GM12878 (cell line): ENCODE results near the gene JKAMP. TPM values are rescaled to one million over a fixed set of nuclear protein-coding genes. Genes with fewer than 3 reads are reported as not detected.

Experiments used
- ATAC-seq: fragments of 200-7000 bp; cut with Tn5 transposase; 3 replicates; pipeline ENCODE4 v1.9.1; 2020; ENCODE audit warnings: mild to moderate bottlenecking, moderate library complexity
- BruUV-seq: library from RNA; stranded (reverse); fragments of 400-500 nt; replicated peaks from 2 replicates; lab custom pipeline; 2021; lab: Mats Ljungman, UMichigan
- CTCF ChIA-PET: fragments of 300-600 bp; sonication (Branson Sonifier 250); formaldehyde crosslinking; extraction: SDS; loops from one replicate; lab custom pipeline; 2021; ENCODE audit warnings: inconsistent platforms; lab: Yijun Ruan, JAX
- POLR2A ChIA-PET: fragments of 350-600 bp; formaldehyde crosslinking; extraction: SDS; loops from one replicate; lab custom pipeline; 2021; ENCODE audit warnings: inconsistent platforms; lab: Charles Lee
- RAD21 ChIA-PET: fragments of 300-600 bp; sonication (Branson Sonifier 250); formaldehyde crosslinking; loops from one replicate; lab custom pipeline; 2023; ENCODE audit warnings: antibody characterized with exemption; ENCODE audit not compliant: unreplicated experiment; lab: Charles Lee
- SMC1A ChIA-PET: fragments of 300-600 bp; sonication (Branson Sonifier 250); formaldehyde crosslinking; loops from one replicate; lab custom pipeline; 2023; ENCODE audit not compliant: unreplicated experiment, uncharacterized antibody; lab: Charles Lee
- DNase-seq: peaks from one replicate; pipeline ENCODE4 v3.0.0-alpha.2; 2011; ENCODE audit warnings: low read depth, low spot score
- FAIRE-seq: peaks from 3 replicates; lab custom pipeline; 2011; peaks lifted over from hg19 to GRCh38; lab: Jason Lieb, UNC
- H2AFZ ChIP-seq: 2 replicates; pipeline ENCODE4 v1.6.0; 2011; ENCODE audit warnings: low read depth, low read length, control low read depth; ENCODE audit not compliant: control insufficient read depth
- H3K27ac ChIP-seq: 2 replicates; pipeline ENCODE4 v1.5.1; 2011; ENCODE audit warnings: control low read depth; ENCODE audit not compliant: control insufficient read depth, insufficient read depth
- H3K27me3 ChIP-seq, 2 experiments: replicated peaks in 1 of 2; 2 replicates each; pipeline versions ENCODE4 v1.6.0 to v1.6.1; 2011; ENCODE audit warnings: low read length in 1 of 2; ENCODE audit not compliant: control insufficient read depth in 2 of 2, insufficient read depth in 2 of 2
- H3K36me3 ChIP-seq, 2 experiments: 2 replicates each; pipeline ENCODE4 v1.5.1; 2011; ENCODE audit warnings: low read length in 1 of 2; ENCODE audit not compliant: control insufficient read depth in 2 of 2, insufficient read depth in 2 of 2
- H3K4me1 ChIP-seq: 2 replicates; pipeline ENCODE4 v1.6.1; 2011; ENCODE audit warnings: mild to moderate bottlenecking, low read length, moderate library complexity, mixed read lengths; ENCODE audit not compliant: control insufficient read depth, insufficient read depth
- H3K4me2 ChIP-seq: 2 replicates; pipeline ENCODE4 v1.6.0; 2011; ENCODE audit warnings: control low read depth; ENCODE audit not compliant: control insufficient read depth, insufficient read depth
- H3K4me3 ChIP-seq: fragments of 200-600 bp; sonication (generic); 2 replicates; pipeline ENCODE4 v1.5.1; 2016
- H3K79me2 ChIP-seq: 2 replicates; pipeline ENCODE4 v1.6.0; 2011; ENCODE audit warnings: low read length; ENCODE audit not compliant: control insufficient read depth, insufficient read depth
- H3K9ac ChIP-seq: 2 replicates; pipeline ENCODE4 v1.8.0; 2011; ENCODE audit warnings: low read length, control low read depth, mixed read lengths; ENCODE audit not compliant: control insufficient read depth, insufficient read depth
- H3K9me3 ChIP-seq: replicated peaks from 3 replicates; pipeline ENCODE4 v1.5.1; 2011; ENCODE audit warnings: mild to moderate bottlenecking, low read length; ENCODE audit not compliant: control insufficient read depth, insufficient read depth
- H4K20me1 ChIP-seq: 2 replicates; pipeline ENCODE4 v1.6.0; 2011; ENCODE audit not compliant: control insufficient read depth, insufficient read depth
- ASH2L ChIP-seq: fragments of 300-600, 200-600 bp; sonication (generic); IDR thresholded peaks from 2 replicates; pipeline ENCODE4 v1.6.1; 2017; ENCODE audit warnings: low read depth, mild to moderate bottlenecking, borderline replicate concordance
- BACH1 ChIP-seq: fragments of 450-650 bp; IDR thresholded peaks from 2 replicates; pipeline ENCODE4 v1.6.1; 2017; ENCODE audit warnings: mild to moderate bottlenecking, borderline replicate concordance
- CBX3 ChIP-seq: fragments of 200-600 bp; sonication (generic); IDR thresholded peaks from 2 replicates; pipeline ENCODE4 v1.6.1; 2016; ENCODE audit warnings: low read depth, borderline replicate concordance
- ESRRA ChIP-seq: IDR thresholded peaks from 2 replicates; pipeline ENCODE4 v1.6.1; 2012; ENCODE audit warnings: mild to moderate bottlenecking, low read length, improper control_type of control experiment
- GATAD2B ChIP-seq: fragments of 450-650 bp; conservative IDR thresholded peaks from 2 replicates; pipeline ENCODE4 v1.6.1; 2017; ENCODE audit warnings: low read depth, mild to moderate bottlenecking, moderate library complexity
- PAX8 ChIP-seq: fragments of 450-650 bp; IDR thresholded peaks from 2 replicates; pipeline ENCODE4 v1.6.1; 2017; ENCODE audit warnings: mild to moderate bottlenecking, moderate library complexity
- RAD21 ChIP-seq: IDR thresholded peaks from 2 replicates; pipeline ENCODE4 v1.6.1; 2011; ENCODE audit warnings: mild to moderate bottlenecking, low read depth, low read length, moderate library complexity; ENCODE audit not compliant: insufficient read depth
- RCOR1 ChIP-seq: conservative IDR thresholded peaks from 2 replicates; pipeline ENCODE4 v1.6.1; 2012; ENCODE audit warnings: low read depth, low read length, improper control_type of control experiment
- SP1 ChIP-seq: IDR thresholded peaks from one replicate; pipeline ENCODE4 v1.6.1; 2011; ENCODE audit warnings: low read depth, low read length
- STAT1 ChIP-seq: fragments of 450-650 bp; conservative IDR thresholded peaks from 2 replicates; pipeline ENCODE4 v1.6.1; 2014; ENCODE audit warnings: antibody characterized with exemption, mild to moderate bottlenecking
- WRNIP1 ChIP-seq: IDR thresholded peaks from 2 replicates; pipeline ENCODE4 v1.6.1; 2011; ENCODE audit warnings: low read depth, low read length, improper control_type of control experiment, borderline replicate concordance
- YBX1 ChIP-seq: fragments of 450-650 bp; IDR thresholded peaks from 2 replicates; pipeline ENCODE4 v1.6.1; 2016; ENCODE audit warnings: antibody characterized with exemption
- ZNF217 ChIP-seq: fragments of 450-650 bp; IDR thresholded peaks from 2 replicates; pipeline ENCODE4 v1.6.1; 2017; ENCODE audit warnings: antibody characterized with exemption, mild to moderate bottlenecking
- ZZZ3 ChIP-seq: IDR thresholded peaks from 2 replicates; pipeline ENCODE4 v1.6.1; 2011; ENCODE audit warnings: low read depth; ENCODE audit not compliant: control insufficient read depth, insufficient read length
- WGBS: methylation state at CpG from one replicate; pipeline ENCODE4 v1.1.6; 2016; ENCODE audit warnings: low lambda C conversion rate; ENCODE audit not compliant: insufficient replicate concordance, insufficient coverage; ENCODE audit errors: missing lambda C conversion rate; 5-methylcytosine and 5-hydroxymethylcytosine counted together
- in situ Hi-C: fragments of 300-500 bp; cut with MboI; formaldehyde crosslinking; loops from 9 replicates; pipeline ENCODE4 v1.14.3; 2018; ENCODE audit warnings: mixed read lengths
- intact Hi-C: fragments of 100-400 bp; cut with micrococcal nuclease; formaldehyde crosslinking; loops from one replicate; pipeline ENCODE4 v1.14.2; 2022; ENCODE audit not compliant: unreplicated experiment
- polyA plus RNA-seq, 11 experiments: library from polyadenylated mRNA; depleted of rRNA in 4 of 11; unstranded in 6 of 11; stranded (reverse) in 5 of 11; fragments of >200 nt; fragmentation: Nextera tagmentation in 4 of 11; fragmentation: Illumina TruSeq in 1 of 11; extraction: Ambion mirVana in 4 of 11; extraction: Trizol in 1 of 11; gene quantifications; 1 replicate in 1 of 11; 2 replicates in 10 of 11; pipeline versions ENCODE4 v1.2.1 to v1.2.3, GENCODE V29; 2011 to 2016; ENCODE audit warnings: inconsistent platforms in 2 of 11, missing spikeins in 2 of 11, low read depth in 1 of 11
- total RNA-seq, 4 experiments: library from RNA; depleted of rRNA in 3 of 4; stranded (reverse); fragments of >200 nt in 3 of 4; fragmentation: Illumina TruSeq in 1 of 4; extraction: Trizol in 1 of 4; gene quantifications; 2 replicates each; pipeline versions ENCODE4 v1.2.1 to v1.2.3, GENCODE V29; 2013 to 2021
- TF ChIP-seq, protein P1 (sequence below): IDR thresholded peaks from 2 replicates; pipeline ENCODE4 v1.6.1; 2011; ENCODE audit warnings: low read depth, mild to moderate bottlenecking, low read length, moderate library complexity, borderline replicate concordance; ENCODE audit errors: extremely low read depth
- TF ChIP-seq, protein P2 (sequence below): fragments of 450-650 bp; IDR thresholded peaks from 2 replicates; pipeline ENCODE4 v1.6.1; 2017; ENCODE audit warnings: antibody characterized with exemption, mild to moderate bottlenecking, moderate library complexity
- TF ChIP-seq, protein P3 (sequence below): IDR thresholded peaks from 2 replicates; pipeline ENCODE4 v1.6.1; 2012; ENCODE audit warnings: low read depth, low read length, improper control_type of control experiment

The JKAMP gene
- total and polyA plus RNA-seq, 10 of the 15 experiments (the other 5 are each of a cell fraction or from before 2014, with no cell fraction given) = 18.2 to 129 (median 46.6) TPM

DNA sequence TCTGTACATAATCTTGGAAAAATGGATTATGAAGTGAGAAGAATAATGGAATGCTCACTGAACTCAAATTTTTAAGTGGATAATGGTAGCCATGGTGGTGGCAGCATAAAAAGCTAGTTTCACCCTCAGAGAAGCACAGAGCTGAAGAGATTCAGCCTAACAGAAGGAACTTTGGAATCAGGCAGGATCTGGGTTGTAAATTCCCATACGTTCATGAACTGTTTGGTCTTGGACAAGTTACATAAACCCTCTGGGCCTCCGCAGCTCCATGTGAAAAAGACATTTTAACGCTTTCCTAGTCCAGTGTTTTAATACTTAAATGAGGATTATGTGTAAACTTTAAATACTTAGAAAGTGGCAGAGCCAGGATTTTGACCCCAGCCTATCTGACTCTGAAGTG, 26.6 kb downstream of the JKAMP start:
- ATAC-seq (no peak), DNase-seq (no peak), FAIRE-seq (no peak)
- TF ChIP-seq PAX8 (no peak), RAD21 (no peak), SP1 (no peak), STAT1 (no peak), BACH1 (no peak), YBX1 (no peak), WRNIP1 (no peak), CBX3 (no peak), GATAD2B (no peak), ZNF217 (no peak), ZZZ3 (no peak), ASH2L (no peak), RCOR1 (no peak), ESRRA (no peak)
- TF ChIP-seq, protein P1, sequence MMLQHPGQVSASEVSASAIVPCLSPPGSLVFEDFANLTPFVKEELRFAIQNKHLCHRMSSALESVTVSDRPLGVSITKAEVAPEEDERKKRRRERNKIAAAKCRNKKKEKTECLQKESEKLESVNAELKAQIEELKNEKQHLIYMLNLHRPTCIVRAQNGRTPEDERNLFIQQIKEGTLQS = no peak
- TF ChIP-seq, protein P2, sequence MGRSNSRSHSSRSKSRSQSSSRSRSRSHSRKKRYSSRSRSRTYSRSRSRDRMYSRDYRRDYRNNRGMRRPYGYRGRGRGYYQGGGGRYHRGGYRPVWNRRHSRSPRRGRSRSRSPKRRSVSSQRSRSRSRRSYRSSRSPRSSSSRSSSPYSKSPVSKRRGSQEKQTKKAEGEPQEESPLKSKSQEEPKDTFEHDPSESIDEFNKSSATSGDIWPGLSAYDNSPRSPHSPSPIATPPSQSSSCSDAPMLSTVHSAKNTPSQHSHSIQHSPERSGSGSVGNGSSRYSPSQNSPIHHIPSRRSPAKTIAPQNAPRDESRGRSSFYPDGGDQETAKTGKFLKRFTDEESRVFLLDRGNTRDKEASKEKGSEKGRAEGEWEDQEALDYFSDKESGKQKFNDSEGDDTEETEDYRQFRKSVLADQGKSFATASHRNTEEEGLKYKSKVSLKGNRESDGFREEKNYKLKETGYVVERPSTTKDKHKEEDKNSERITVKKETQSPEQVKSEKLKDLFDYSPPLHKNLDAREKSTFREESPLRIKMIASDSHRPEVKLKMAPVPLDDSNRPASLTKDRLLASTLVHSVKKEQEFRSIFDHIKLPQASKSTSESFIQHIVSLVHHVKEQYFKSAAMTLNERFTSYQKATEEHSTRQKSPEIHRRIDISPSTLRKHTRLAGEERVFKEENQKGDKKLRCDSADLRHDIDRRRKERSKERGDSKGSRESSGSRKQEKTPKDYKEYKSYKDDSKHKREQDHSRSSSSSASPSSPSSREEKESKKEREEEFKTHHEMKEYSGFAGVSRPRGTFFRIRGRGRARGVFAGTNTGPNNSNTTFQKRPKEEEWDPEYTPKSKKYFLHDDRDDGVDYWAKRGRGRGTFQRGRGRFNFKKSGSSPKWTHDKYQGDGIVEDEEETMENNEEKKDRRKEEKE = no peak
- TF ChIP-seq, protein P3, sequence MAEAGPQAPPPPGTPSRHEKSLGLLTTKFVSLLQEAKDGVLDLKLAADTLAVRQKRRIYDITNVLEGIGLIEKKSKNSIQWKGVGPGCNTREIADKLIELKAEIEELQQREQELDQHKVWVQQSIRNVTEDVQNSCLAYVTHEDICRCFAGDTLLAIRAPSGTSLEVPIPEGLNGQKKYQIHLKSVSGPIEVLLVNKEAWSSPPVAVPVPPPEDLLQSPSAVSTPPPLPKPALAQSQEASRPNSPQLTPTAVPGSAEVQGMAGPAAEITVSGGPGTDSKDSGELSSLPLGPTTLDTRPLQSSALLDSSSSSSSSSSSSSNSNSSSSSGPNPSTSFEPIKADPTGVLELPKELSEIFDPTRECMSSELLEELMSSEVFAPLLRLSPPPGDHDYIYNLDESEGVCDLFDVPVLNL = no peak
- no peaks in the 10 kb centered on the region for H3K79me2 ChIP-seq
- no peaks in the 10 kb centered on the region for H4K20me1 ChIP-seq
- CTCF ChIA-PET = interaction anchor here (1.0 to 12.6 kb wide), 7 partner anchors 9 to 68 kb away, joined by 3 to 147 read pairs (median 3); partner anchors contain the start of gene CCDC175
- POLR2A ChIA-PET = no interaction called here
- H3K9me3 ChIP-seq = no peaks in the 10 kb centered on the region
- RAD21 ChIA-PET = interaction anchor here (1.1 to 2.4 kb wide), 2 partner anchors 60 to 66 kb away, joined by 3 to 13 read pairs; partner anchors contain the start of gene CCDC175
- BruUV-seq = no TSS peak
- no peak overlapping the region for H3K4me2 ChIP-seq
- intact Hi-C loops (no loop called here), in situ Hi-C loops (no loop called here)
- WGBS = 11% methylated on average over 3 of the region's 3 CpGs
- H3K36me3 ChIP-seq = no peaks in the 10 kb centered on the region
- H3K4me3 ChIP-seq = no peak overlapping the region
- H3K4me1 ChIP-seq = no peaks in the 10 kb centered on the region
- SMC1A ChIA-PET = interaction anchor here (1.1 to 1.3 kb wide), 3 partner anchors 8 to 66 kb away, joined by 4 to 6 read pairs (median 4); partner anchors contain the start of gene CCDC175
- H3K27me3 ChIP-seq = no peaks in the 10 kb centered on the region
- H3K27ac ChIP-seq = no peak overlapping the region
- no peak overlapping the region for H3K9ac ChIP-seq
- no peak overlapping the region for H2AFZ ChIP-seq
